Muscle layer of colon (tissue), 2 donors: ENCODE results near the gene KSR2.

Experiments
- H3K27ac ChIP-seq: one replicate; pipeline ENCODE4 v1.7.0; 2013; ENCODE audit warnings: low read depth, mild to moderate bottlenecking, low read length, moderate library complexity
- H3K27me3 ChIP-seq, 2 donors: one replicate each; pipeline ENCODE4 v1.7.0; 2013; ENCODE audit warnings: low read length in 2 of 2, mild to moderate bottlenecking in 2 of 2; ENCODE audit not compliant: insufficient read depth in 2 of 2, control insufficient read depth in 1 of 2
- H3K36me3 ChIP-seq: one replicate; pipeline ENCODE4 v1.7.0; 2013; ENCODE audit warnings: mild to moderate bottlenecking, low read length; ENCODE audit not compliant: insufficient read depth
- H3K4me1 ChIP-seq: one replicate; pipeline ENCODE4 v1.7.0; 2013; ENCODE audit warnings: mild to moderate bottlenecking, low read length; ENCODE audit not compliant: insufficient read depth
- H3K4me3 ChIP-seq, 2 donors: one replicate each; pipeline ENCODE4 v1.7.0; 2013; ENCODE audit warnings: low read length in 2 of 2, low read depth in 1 of 2, mild to moderate bottlenecking in 1 of 2, moderate library complexity in 1 of 2
- H3K9ac ChIP-seq: one replicate; pipeline ENCODE4 v1.7.0; 2013; ENCODE audit warnings: low read length
- H3K9me3 ChIP-seq: one replicate; pipeline ENCODE4 v1.7.0; 2013; ENCODE audit warnings: mild to moderate bottlenecking, low read length
- donor health status: abdominal sarcoma.
- donor health status: Adenocarcinoma of cecum.

The KSR2 gene

GRCh38 chr12:117563706-117564105, 405.1 kb downstream of the KSR2 start:
- Histone ChIP-seq H3K9me3 (no peaks in the 10 kb centered on the region), H3K4me3 (no peak overlapping the region), H3K27me3 (no peaks in the 10 kb centered on the region), H3K4me1 (no peaks in the 10 kb centered on the region), H3K9ac (no peak overlapping the region), H3K27ac (no peak overlapping the region), H3K36me3 (no peaks in the 10 kb centered on the region)

DNA sequence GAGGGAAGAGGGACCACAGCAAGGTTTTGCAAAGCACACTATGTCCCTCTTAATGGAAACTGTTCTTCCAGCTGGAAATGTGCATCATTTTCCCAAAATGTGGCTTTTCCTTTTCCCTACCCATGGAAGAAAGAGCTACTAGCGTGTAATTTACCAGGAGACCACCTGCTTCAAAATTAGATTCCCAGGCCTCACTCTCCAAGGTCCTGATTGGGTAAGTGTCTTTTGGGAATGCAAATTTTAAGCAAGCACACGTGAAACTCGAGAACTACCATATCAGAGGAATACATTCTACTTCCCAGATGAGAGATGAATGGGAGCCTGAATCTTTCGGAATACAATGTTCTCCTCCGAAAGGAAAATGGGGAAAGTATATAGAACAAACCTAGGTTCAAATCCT, 405.8 kb downstream of the KSR2 start:
- Histone ChIP-seq H3K4me3 (no peak overlapping the region), H3K9ac (no peak overlapping the region), H3K36me3 (no peaks in the 10 kb centered on the region), H3K9me3 (no peaks in the 10 kb centered on the region), H3K27ac (no peak overlapping the region), H3K4me1 (no peaks in the 10 kb centered on the region), H3K27me3 (no peaks in the 10 kb centered on the region)

DNA sequence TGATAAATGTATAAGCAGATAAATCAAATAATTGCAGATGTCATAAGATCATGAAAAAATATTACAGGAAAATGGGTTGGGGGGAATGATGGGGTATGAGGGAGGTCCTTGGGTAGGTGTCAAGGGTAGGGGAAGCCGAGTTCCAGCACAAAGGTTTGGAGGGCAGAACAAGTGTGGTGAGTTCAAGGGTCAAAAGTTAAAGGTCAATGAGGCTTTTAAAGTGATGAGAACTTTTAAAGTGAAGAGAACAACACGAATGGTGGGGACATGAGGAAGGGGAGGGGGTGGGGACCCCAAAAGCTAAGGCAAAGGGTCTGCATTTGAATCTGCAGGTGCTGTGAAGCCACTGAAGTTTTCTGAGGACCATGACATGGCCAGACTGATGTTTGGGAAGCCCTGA, 406.8 kb downstream of the KSR2 start:
- no peak overlapping the region for H3K9ac ChIP-seq
- H3K27me3 ChIP-seq = no peaks in the 10 kb centered on the region
- no peaks in the 10 kb centered on the region for H3K36me3 ChIP-seq
- H3K9me3 ChIP-seq = no peaks in the 10 kb centered on the region
- H3K4me3 ChIP-seq = no peak overlapping the region
- no peaks in the 10 kb centered on the region for H3K4me1 ChIP-seq
- H3K27ac ChIP-seq = no peak overlapping the region

DNA sequence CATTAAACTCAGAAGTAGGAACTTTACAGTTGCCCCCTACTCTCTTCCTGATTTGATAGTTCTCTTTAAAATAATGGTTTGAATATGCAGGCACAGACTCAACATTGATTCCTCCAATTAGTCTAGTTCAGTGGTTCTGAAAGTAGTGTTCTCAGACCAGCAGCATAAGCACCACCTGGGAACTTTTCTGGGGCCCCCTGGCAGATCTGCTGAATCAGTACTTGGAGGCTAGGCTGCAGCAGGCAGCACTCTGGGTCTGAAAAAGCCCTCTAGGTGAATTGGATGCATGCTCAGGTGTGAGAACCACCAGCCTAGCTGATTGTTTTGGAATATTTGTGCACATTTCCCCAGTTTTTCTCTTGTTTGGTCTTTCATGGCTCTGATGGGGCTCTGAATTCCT, 408.8 kb downstream of the KSR2 start:
- Histone ChIP-seq H3K9me3 (no peaks in the 10 kb centered on the region), H3K36me3 (no peaks in the 10 kb centered on the region)

GRCh38 chr12:117555889-117556288, 412.9 kb downstream of the KSR2 start:
- no peaks in the 10 kb centered on the region for H3K36me3 ChIP-seq

More for the DNA sequence above, 408.8 kb downstream of the KSR2 start:
- Histone ChIP-seq H3K27me3 (no peaks in the 10 kb centered on the region), H3K4me1 (no peaks in the 10 kb centered on the region), H3K27ac (no peak overlapping the region), H3K9ac (no peak overlapping the region), H3K4me3 (no peak overlapping the region)

GRCh38 chr12:117552971-117553370, 415.8 kb downstream of the KSR2 start:
- no peaks in the 10 kb centered on the region for H3K9me3 ChIP-seq
- no peak overlapping the region for H3K27ac ChIP-seq
- H3K4me3 ChIP-seq = no peak overlapping the region

More at GRCh38 chr12:117555889-117556288, 412.9 kb downstream of the KSR2 start:
- H3K27ac ChIP-seq = no peak overlapping the region
- H3K4me3 ChIP-seq = no peak overlapping the region
- no peaks in the 10 kb centered on the region for H3K27me3 ChIP-seq
- H3K9me3 ChIP-seq = no peaks in the 10 kb centered on the region
- no peak overlapping the region for H3K9ac ChIP-seq
- no peaks in the 10 kb centered on the region for H3K4me1 ChIP-seq

GRCh38 chr12:117551665-117552064, 417.1 kb downstream of the KSR2 start:
- no peaks in the 10 kb centered on the region for H3K9me3 ChIP-seq
- H3K9ac ChIP-seq = no peak overlapping the region
- H3K4me3 ChIP-seq = no peak overlapping the region
- H3K27ac ChIP-seq = no peak overlapping the region
- no peaks in the 10 kb centered on the region for H3K36me3 ChIP-seq
- H3K4me1 ChIP-seq = no peaks in the 10 kb centered on the region
- no peaks in the 10 kb centered on the region for H3K27me3 ChIP-seq

More at GRCh38 chr12:117552971-117553370, 415.8 kb downstream of the KSR2 start:
- Histone ChIP-seq H3K9ac (no peak overlapping the region), H3K36me3 (no peaks in the 10 kb centered on the region), H3K27me3 (no peaks in the 10 kb centered on the region), H3K4me1 (no peaks in the 10 kb centered on the region)

DNA sequence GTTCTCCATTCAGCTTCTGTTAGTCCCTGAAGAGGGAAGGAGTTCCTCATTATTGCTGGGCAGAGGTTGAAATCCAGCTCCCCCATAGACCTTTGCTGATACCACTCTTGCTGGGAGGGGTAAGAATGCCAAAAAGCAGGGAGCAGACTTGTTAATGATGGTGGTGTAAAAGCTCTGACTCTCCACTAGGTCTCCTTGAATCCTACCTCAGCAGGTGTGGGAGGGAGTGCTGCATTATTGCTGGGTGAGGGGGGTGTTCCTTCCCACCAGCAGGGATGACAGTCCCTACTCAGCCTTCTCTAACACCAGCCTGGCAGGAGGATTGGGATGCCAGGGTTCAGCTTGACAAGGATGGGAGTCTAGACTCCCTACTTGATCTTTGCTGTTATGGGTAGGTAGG, 421.6 kb downstream of the KSR2 start:
- no peak overlapping the region for H3K9ac ChIP-seq
- H3K4me3 ChIP-seq = no peak overlapping the region
- no peaks in the 10 kb centered on the region for H3K9me3 ChIP-seq
- H3K36me3 ChIP-seq = no peaks in the 10 kb centered on the region
- no peak overlapping the region for H3K27ac ChIP-seq
- no peaks in the 10 kb centered on the region for H3K27me3 ChIP-seq
- no peaks in the 10 kb centered on the region for H3K4me1 ChIP-seq

GRCh38 chr12:117545216-117545615, 423.6 kb downstream of the KSR2 start:
- Histone ChIP-seq H3K9me3 (no peaks in the 10 kb centered on the region), H3K4me3 (no peak overlapping the region), H3K4me1 (no peaks in the 10 kb centered on the region), H3K36me3 (no peaks in the 10 kb centered on the region), H3K9ac (no peak overlapping the region), H3K27ac (no peak overlapping the region), H3K27me3 (no peaks in the 10 kb centered on the region)

GRCh38 chr12:117540011-117540410, 428.8 kb downstream of the KSR2 start:
- no peaks in the 10 kb centered on the region for H3K4me1 ChIP-seq
- H3K36me3 ChIP-seq = no peaks in the 10 kb centered on the region
- H3K9me3 ChIP-seq = no peaks in the 10 kb centered on the region
- no peak overlapping the region for H3K27ac ChIP-seq
- no peaks in the 10 kb centered on the region for H3K27me3 ChIP-seq
- no peak overlapping the region for H3K9ac ChIP-seq
- no peak overlapping the region for H3K4me3 ChIP-seq

GRCh38 chr12:117538926-117539325, 429.9 kb downstream of the KSR2 start:
- Histone ChIP-seq H3K9ac (no peak overlapping the region), H3K4me3 (no peak overlapping the region), H3K4me1 (no peaks in the 10 kb centered on the region), H3K27ac (no peak overlapping the region), H3K9me3 (no peaks in the 10 kb centered on the region), H3K27me3 (no peaks in the 10 kb centered on the region), H3K36me3 (no peaks in the 10 kb centered on the region)

GRCh38 chr12:117538032-117538690, 430.6 kb downstream of the KSR2 start:
- Histone ChIP-seq H3K36me3 (no peaks in the 10 kb centered on the region), H3K27ac (no peak overlapping the region), H3K4me3 (no peak overlapping the region), H3K9me3 (no peaks in the 10 kb centered on the region), H3K27me3 (no peaks in the 10 kb centered on the region), H3K4me1 (no peaks in the 10 kb centered on the region), H3K9ac (no peak overlapping the region)
